K562 (cell line): Measurements from ENCODE around the gene MARS2.

Experiments used
- GABPB1 ChIP-seq: sonication (generic); formaldehyde crosslinking; IDR thresholded peaks from 2 replicates; pipeline ENCODE4 v1.8.0; 2022; ENCODE audit warnings: mild to moderate bottlenecking, missing genetic modification reagents
- TAF1 ChIP-seq: IDR thresholded peaks from 2 replicates; pipeline ENCODE4 v1.6.1; 2011; ENCODE audit warnings: mild to moderate bottlenecking, low read length, moderate library complexity; ENCODE audit not compliant: insufficient read depth, control insufficient read depth, severe bottlenecking; ENCODE audit errors: extremely low read depth

- TF ChIP-seq GABPB1 (CRISPR knock-in tag) (no peak), TAF1 (no peak)
These were observed 8.1 kb downstream of the MARS2 start for GRCh38 chr2:197713271-197713670.
